Measurements from ENCODE around the gene SLC22A12.

SLC22A12 gene

GRCh38 chr11:64620381-64620971 lies 29.5 kb downstream of the SLC22A12 start:
- in situ Hi-C loops (cut with HindIII; ENCODE audit: low sequenced_read_pairs), result no loop called here

- in situ Hi-C loops (cut with HindIII; ENCODE audit: low sequenced_read_pairs), result no loop called here
Measured at GRCh38 chr11:64621283-64622019, 30.4 kb downstream of the SLC22A12 start.

GRCh38 chr11:64622681-64623080 lies 31.7 kb downstream of the SLC22A12 start:
- in situ Hi-C loops (cut with HindIII; ENCODE audit: low sequenced_read_pairs), result no loop called here

- in situ Hi-C loops (cut with HindIII; ENCODE audit: low sequenced_read_pairs), result no loop called here
Measured at GRCh38 chr11:64624883-64625481, 34.0 kb downstream of the SLC22A12 start.

- in situ Hi-C loops (cut with HindIII; ENCODE audit: low sequenced_read_pairs), result no loop called here
Measured at GRCh38 chr11:64626637-64627036, 35.6 kb downstream of the SLC22A12 start.

GRCh38 chr11:64627371-64627770 lies 36.4 kb downstream of the SLC22A12 start:
- in situ Hi-C loops (cut with HindIII; ENCODE audit: low sequenced_read_pairs), result no loop called here

- in situ Hi-C loops (cut with HindIII; ENCODE audit: low sequenced_read_pairs), result no loop called here
Measured at GRCh38 chr11:64628596-64628995, 37.6 kb downstream of the SLC22A12 start.

GRCh38 chr11:64629103-64629502 lies 38.1 kb downstream of the SLC22A12 start:
- in situ Hi-C loops (cut with HindIII; ENCODE audit: low sequenced_read_pairs), result no loop called here

- in situ Hi-C loops (cut with HindIII; ENCODE audit: low sequenced_read_pairs), result no loop called here
Measured at GRCh38 chr11:64629796-64630562, 39.0 kb downstream of the SLC22A12 start.

- in situ Hi-C loops (cut with HindIII; ENCODE audit: low sequenced_read_pairs), result no loop called here
Measured at GRCh38 chr11:64631675-64632074, 40.7 kb downstream of the SLC22A12 start.

GRCh38 chr11:64632237-64632636 lies 41.2 kb downstream of the SLC22A12 start:
- in situ Hi-C loops (cut with HindIII; ENCODE audit: low sequenced_read_pairs), result no loop called here

- in situ Hi-C loops (cut with HindIII; ENCODE audit: low sequenced_read_pairs), result no loop called here
Measured at GRCh38 chr11:64632654-64633053, 41.6 kb downstream of the SLC22A12 start.

GRCh38 chr11:64633555-64634159 lies 42.6 kb downstream of the SLC22A12 start:
- in situ Hi-C loops (cut with HindIII; ENCODE audit: low sequenced_read_pairs), result no loop called here

GRCh38 chr11:64637334-64638017 lies 46.5 kb downstream of the SLC22A12 start:
- in situ Hi-C loops (cut with HindIII; ENCODE audit: low sequenced_read_pairs), result no loop called here

- in situ Hi-C loops (cut with HindIII; ENCODE audit: low sequenced_read_pairs), result no loop called here
Measured at GRCh38 chr11:64638018-64638665, 47.1 kb downstream of the SLC22A12 start.

GRCh38 chr11:64638829-64639228 lies 47.8 kb downstream of the SLC22A12 start:
- in situ Hi-C loops (cut with HindIII; ENCODE audit: low sequenced_read_pairs), result no loop called here

- in situ Hi-C loops (cut with HindIII; ENCODE audit: low sequenced_read_pairs), result no loop called here
Measured at GRCh38 chr11:64639885-64640284, 48.9 kb downstream of the SLC22A12 start.

- in situ Hi-C loops (cut with HindIII; ENCODE audit: low sequenced_read_pairs), result no loop called here
Measured at GRCh38 chr11:64641596-64642417, 50.8 kb downstream of the SLC22A12 start.

- in situ Hi-C loops (cut with HindIII; ENCODE audit: low sequenced_read_pairs), result no loop called here
Measured at GRCh38 chr11:64642418-64642735, 51.4 kb downstream of the SLC22A12 start.
